Measurements from ENCODE around the gene MB21D2.
"Not testable (repeated sequence)": the region's sequence is repeated elsewhere in the genome, so short reads cannot be mapped to it uniquely, and the experiment has no call there.

MB21D2 gene

GRCh38 chr3:192804502-192804901, 113.2 kb downstream of the MB21D2 start:
- no peak for DNase-seq
- H3K36me3 Mint-ChIP-seq (ENCODE audit: insufficient read depth): no peaks in the 10 kb centered on the region
- H3K27me3 Mint-ChIP-seq: no peaks in the 10 kb centered on the region
- no peaks in the 10 kb centered on the region for H3K9me3 Mint-ChIP-seq
- no peak overlapping the region for H3K4me3 Mint-ChIP-seq
- H3K27ac Mint-ChIP-seq: no peak overlapping the region
- H3K4me1 Mint-ChIP-seq (ENCODE audit: low read depth in 2 of 2): peaks cover 0 to 3% of the 10 kb centered on the region in 2 donors
- ATAC-seq (replicated peaks): no peak

DNA sequence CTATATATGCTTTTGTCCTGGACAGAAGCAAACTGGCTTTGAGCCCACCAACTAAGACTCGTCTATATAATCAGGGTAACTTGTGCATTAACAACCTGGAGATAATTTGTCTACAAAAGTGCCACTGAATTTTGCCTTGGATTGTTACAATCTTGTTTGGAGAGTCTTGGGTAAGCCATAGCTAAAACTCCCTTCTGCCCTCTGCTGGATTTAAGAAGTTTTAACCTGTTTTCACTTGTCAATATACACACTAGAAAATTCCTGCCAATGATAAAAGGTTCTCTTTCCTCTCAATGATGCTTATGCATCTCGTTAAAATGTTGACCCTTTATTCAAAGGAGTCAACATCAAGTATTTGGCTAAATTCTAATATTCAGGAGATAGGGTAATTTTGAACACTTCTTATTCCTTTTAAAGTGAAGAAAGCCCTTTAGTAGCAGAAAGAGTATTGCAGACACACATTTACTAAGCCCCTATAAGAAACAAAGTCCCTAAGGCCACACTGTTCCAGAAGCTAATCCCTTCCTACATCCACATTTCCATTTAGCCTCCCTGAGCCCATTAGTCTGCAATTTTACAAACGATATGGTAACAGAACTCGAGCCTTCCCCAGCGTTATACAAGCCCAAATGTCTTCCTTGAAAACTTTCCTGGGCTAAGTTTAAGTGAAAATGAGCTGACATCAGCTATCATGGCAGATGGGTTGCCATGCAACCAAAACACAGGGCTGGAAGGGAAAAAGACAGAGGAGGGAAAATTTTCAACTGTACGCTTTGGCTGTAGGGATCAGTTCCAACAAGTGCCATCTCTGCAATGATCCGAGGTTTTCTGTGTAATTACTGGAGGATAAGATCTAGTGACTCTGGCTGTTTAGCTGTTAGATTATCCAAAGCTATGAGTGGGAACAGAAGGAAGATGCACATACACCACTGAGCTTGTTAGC, 114.4 kb downstream of the MB21D2 start:
- peaks cover 0 to 3% of the 10 kb centered on the region in 2 donors for H3K4me1 Mint-ChIP-seq (ENCODE audit: low read depth in 2 of 2)
- no peaks in the 10 kb centered on the region for H3K9me3 Mint-ChIP-seq
- ATAC-seq (replicated peaks): no peak
- no peaks in the 10 kb centered on the region for H3K27me3 Mint-ChIP-seq
- H3K36me3 Mint-ChIP-seq (ENCODE audit: insufficient read depth): peaks cover 3% of the 10 kb centered on the region
- DNase-seq: no peak
- no peak overlapping the region for H3K27ac Mint-ChIP-seq
- H3K4me3 Mint-ChIP-seq: no peak overlapping the region

- Mint-ChIP-seq H3K4me1 (ENCODE audit: low read depth in 2 of 2) (peaks cover 0 to 4% of the 10 kb centered on the region in 2 donors), H3K9me3 (peaks cover 0 to 5% of the 10 kb centered on the region in 2 donors), H3K27ac (no peak overlapping the region), H3K27me3 (no peaks in the 10 kb centered on the region), H3K36me3 (ENCODE audit: insufficient read depth) (peaks cover 3% of the 10 kb centered on the region), H3K4me3 (no peak overlapping the region)
- DNase-seq: no peak
- ATAC-seq (replicated peaks): no peak
Observed at GRCh38 chr3:192801985-192802384, 115.7 kb downstream of the MB21D2 start.

DNA sequence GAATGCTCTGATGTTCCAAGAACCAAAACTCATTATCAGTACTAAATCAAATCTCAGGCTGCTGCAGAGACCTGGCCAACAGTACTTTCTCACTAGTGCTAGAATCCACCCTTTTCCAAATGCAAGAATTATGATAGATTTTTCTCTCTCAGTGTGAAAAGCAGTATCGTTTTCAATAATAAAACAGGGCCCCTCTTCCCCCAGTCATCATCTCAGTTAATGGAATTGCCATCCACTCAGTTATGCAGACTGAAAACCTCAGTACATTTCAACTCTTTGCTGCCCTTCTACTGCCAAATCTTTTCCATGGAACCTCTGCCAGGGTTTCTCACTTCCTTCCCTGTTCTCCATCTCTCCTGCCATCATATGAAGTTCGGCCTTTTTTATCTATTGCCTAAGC, 117.9 kb downstream of the MB21D2 start:
- Mint-ChIP-seq H3K27ac (no peak overlapping the region), H3K4me1 (ENCODE audit: low read depth in 2 of 2) (peaks cover 0 to 4% of the 10 kb centered on the region in 2 donors), H3K36me3 (ENCODE audit: insufficient read depth) (peaks cover 3% of the 10 kb centered on the region), H3K9me3 (peaks cover 0 to 7% of the 10 kb centered on the region in 2 donors), H3K4me3 (no peak overlapping the region), H3K27me3 (no peaks in the 10 kb centered on the region)
- DNase-seq: no peak
- no peak for ATAC-seq (replicated peaks)

DNA sequence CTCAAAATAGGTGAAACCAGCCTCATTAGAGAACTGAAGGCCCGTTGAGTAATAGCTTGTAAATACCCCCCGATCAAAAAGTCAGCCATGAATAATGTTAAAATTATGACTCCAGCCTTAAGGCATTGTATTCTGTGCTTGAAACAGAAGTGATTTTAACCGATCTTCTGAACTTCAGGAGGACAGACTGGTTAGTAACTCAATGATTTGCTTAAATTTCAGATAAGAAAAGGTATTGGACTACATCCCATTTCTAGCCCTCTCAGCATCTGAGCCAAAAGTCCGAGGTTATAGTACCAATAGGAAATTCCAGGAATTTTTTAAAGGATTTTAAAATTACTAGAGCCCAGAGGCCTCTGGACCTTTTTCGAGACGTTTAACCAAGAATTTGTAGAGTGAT, 122.6 kb downstream of the MB21D2 start:
- Mint-ChIP-seq H3K27me3 (no peaks in the 10 kb centered on the region), H3K4me3 (no peak overlapping the region), H3K36me3 (ENCODE audit: insufficient read depth) (peaks cover 3% of the 10 kb centered on the region), H3K4me1 (ENCODE audit: low read depth in 2 of 2) (peaks cover 0 to 1% of the 10 kb centered on the region in 2 donors), H3K9me3 (peaks cover 0 to 9% of the 10 kb centered on the region in 2 donors), H3K27ac (no peak overlapping the region)
- DNase-seq (no peak), ATAC-seq (replicated peaks) (no peak)

GRCh38 chr3:192794216-192794615, 123.4 kb downstream of the MB21D2 start:
- ATAC-seq (replicated peaks) (no peak), DNase-seq (no peak)
- no peaks in the 10 kb centered on the region for H3K27me3 Mint-ChIP-seq
- no peak overlapping the region for H3K4me3 Mint-ChIP-seq
- H3K36me3 Mint-ChIP-seq (ENCODE audit: insufficient read depth): peaks cover 3% of the 10 kb centered on the region
- peaks cover 0 to 9% of the 10 kb centered on the region in 2 donors for H3K9me3 Mint-ChIP-seq
- H3K27ac Mint-ChIP-seq: no peak overlapping the region
- peaks cover 0 to 1% of the 10 kb centered on the region in 2 donors for H3K4me1 Mint-ChIP-seq (ENCODE audit: low read depth in 2 of 2)

GRCh38 chr3:192788816-192789515, 128.7 kb downstream of the MB21D2 start:
- ATAC-seq (replicated peaks); H3K4me1 Mint-ChIP-seq (ENCODE audit: low read depth in 2 of 2); H3K27me3 Mint-ChIP-seq; H3K36me3 Mint-ChIP-seq (ENCODE audit: insufficient read depth); H3K9me3 Mint-ChIP-seq; DNase-seq; H3K4me3 Mint-ChIP-seq; H3K27ac Mint-ChIP-seq: not testable (repeated sequence)

DNA sequence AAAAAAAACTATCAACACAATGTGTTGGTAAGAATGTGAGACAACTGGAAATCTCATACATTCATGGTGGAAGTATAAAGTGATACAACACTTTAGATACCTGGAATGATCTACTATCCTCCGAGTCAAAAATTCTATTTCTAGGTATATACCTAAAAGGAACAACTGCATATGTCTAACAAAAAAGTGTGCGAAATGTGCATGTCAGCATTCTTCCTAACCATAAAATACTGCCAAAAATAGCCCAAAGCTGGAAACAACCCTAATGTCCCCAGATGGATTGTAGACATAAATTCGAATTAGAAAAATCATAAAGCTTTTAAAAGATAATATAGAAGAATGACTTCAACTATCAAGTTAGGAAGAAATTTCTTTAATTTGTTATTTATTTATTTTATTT, 139.1 kb downstream of the MB21D2 start:
- no peaks in the 10 kb centered on the region for H3K4me1 Mint-ChIP-seq (ENCODE audit: low read depth in 2 of 2)
- no peaks in the 10 kb centered on the region for H3K36me3 Mint-ChIP-seq (ENCODE audit: insufficient read depth)
- ATAC-seq (replicated peaks): no peak
- H3K27me3 Mint-ChIP-seq: no peaks in the 10 kb centered on the region
- no peak for DNase-seq
- no peak overlapping the region for H3K4me3 Mint-ChIP-seq
- H3K27ac Mint-ChIP-seq: no peak overlapping the region
- peaks cover 12 to 16% of the 10 kb centered on the region in 2 donors for H3K9me3 Mint-ChIP-seq

DNA sequence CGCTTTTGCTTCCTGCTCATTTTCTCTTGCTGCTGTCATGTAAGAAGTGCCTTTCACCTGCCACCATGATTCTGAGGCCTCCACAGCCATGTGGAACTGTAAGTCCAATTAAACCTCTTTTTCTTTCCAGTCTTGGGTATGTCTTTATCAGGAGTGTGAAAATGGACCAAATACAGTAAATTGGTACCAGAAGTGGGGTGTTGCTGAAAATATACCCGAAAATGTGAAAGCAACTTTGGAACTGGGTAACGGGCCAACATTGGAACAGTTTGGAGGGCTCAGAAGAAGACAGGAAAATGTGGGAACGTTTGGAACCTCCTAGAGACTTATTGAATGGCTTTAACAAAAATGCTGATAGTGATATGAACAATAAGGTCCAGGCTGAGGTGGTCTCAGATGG, 143.3 kb downstream of the MB21D2 start:
- not testable (repeated sequence) for H3K4me3 Mint-ChIP-seq; H3K4me1 Mint-ChIP-seq (ENCODE audit: low read depth in 2 of 2); H3K27me3 Mint-ChIP-seq; H3K36me3 Mint-ChIP-seq (ENCODE audit: insufficient read depth); ATAC-seq (replicated peaks); H3K27ac Mint-ChIP-seq; DNase-seq
- peaks cover 19 to 20% of the 10 kb centered on the region in 2 donors for H3K9me3 Mint-ChIP-seq

DNA sequence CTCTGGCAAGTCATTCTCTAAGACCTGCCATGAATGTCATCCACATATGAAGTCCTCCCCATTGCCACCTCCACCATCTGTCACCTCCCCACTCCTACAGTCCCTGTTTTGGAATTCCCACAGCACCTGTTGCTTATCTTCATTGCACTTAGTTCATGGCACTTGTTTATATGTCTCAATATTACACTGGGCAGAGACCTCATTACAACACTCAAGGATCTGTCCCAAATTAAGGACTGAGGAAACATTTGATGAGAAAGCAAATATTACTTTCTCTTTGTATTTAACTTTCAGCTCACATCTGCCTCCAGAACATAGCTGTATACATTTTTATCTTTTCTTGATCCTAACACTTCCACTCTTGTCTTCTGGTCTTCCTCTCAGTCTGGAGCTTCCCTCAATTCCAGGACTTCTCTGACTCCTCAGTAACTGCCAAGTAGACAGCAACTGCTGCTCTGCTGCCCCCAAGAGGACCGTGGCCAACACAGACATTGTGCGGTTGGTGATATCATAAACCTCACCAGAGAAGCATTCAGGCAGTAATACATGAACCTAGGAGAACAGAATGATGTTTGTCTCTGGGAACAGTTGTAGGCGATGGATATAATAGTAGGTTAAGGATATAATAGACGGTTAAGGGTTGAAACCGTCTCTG, 145.3 kb downstream of the MB21D2 start:
- Mint-ChIP-seq H3K4me1 (ENCODE audit: low read depth in 2 of 2) (no peaks in the 10 kb centered on the region), H3K27ac (no peak overlapping the region)
- ATAC-seq (replicated peaks): no peak

GRCh38 chr3:192758654-192759053, 159.0 kb downstream of the MB21D2 start:
- no peak for DNase-seq
- no peaks in the 10 kb centered on the region for H3K36me3 Mint-ChIP-seq (ENCODE audit: insufficient read depth)
- no peak for ATAC-seq (replicated peaks)
- no peaks in the 10 kb centered on the region for H3K27me3 Mint-ChIP-seq
- H3K4me1 Mint-ChIP-seq (ENCODE audit: low read depth in 2 of 2): no peaks in the 10 kb centered on the region
- no peak overlapping the region for H3K27ac Mint-ChIP-seq
- H3K4me3 Mint-ChIP-seq: no peak overlapping the region
- peaks cover 7 to 10% of the 10 kb centered on the region in 2 donors for H3K9me3 Mint-ChIP-seq

More for the DNA sequence above, 145.3 kb downstream of the MB21D2 start:
- H3K9me3 Mint-ChIP-seq: peaks cover 19 to 20% of the 10 kb centered on the region in 2 donors
- H3K4me3 Mint-ChIP-seq: no peak overlapping the region
- no peak for DNase-seq
- no peaks in the 10 kb centered on the region for H3K36me3 Mint-ChIP-seq (ENCODE audit: insufficient read depth)
- no peaks in the 10 kb centered on the region for H3K27me3 Mint-ChIP-seq

GRCh38 chr3:192751148-192751547, 166.5 kb downstream of the MB21D2 start:
- peaks cover 0 to 7% of the 10 kb centered on the region in 2 donors for H3K27me3 Mint-ChIP-seq
- ATAC-seq (replicated peaks) (no peak), DNase-seq (no peak)
- H3K36me3 Mint-ChIP-seq (ENCODE audit: insufficient read depth): no peaks in the 10 kb centered on the region
- H3K4me3 Mint-ChIP-seq: no peak overlapping the region
- H3K9me3 Mint-ChIP-seq: peaks cover 10 to 11% of the 10 kb centered on the region in 2 donors
- H3K4me1 Mint-ChIP-seq (ENCODE audit: low read depth in 2 of 2): no peaks in the 10 kb centered on the region
- no peak overlapping the region for H3K27ac Mint-ChIP-seq

- no peak overlapping the region for H3K4me3 Mint-ChIP-seq
- H3K4me1 Mint-ChIP-seq (ENCODE audit: low read depth in 2 of 2): no peaks in the 10 kb centered on the region
- H3K36me3 Mint-ChIP-seq (ENCODE audit: insufficient read depth): no peaks in the 10 kb centered on the region
- DNase-seq (no peak), ATAC-seq (replicated peaks) (no peak)
- peaks cover 6 to 13% of the 10 kb centered on the region in 2 donors for H3K9me3 Mint-ChIP-seq
- H3K27ac Mint-ChIP-seq: no peak overlapping the region
- peaks cover 0 to 7% of the 10 kb centered on the region in 2 donors for H3K27me3 Mint-ChIP-seq
Observed at GRCh38 chr3:192750201-192750600, 167.5 kb downstream of the MB21D2 start.
